Rectal smooth muscle tissue (tissue), 1 donor: Measurements from ENCODE around the gene PAK3.

Experiments used
- H3K27ac ChIP-seq: one replicate; pipeline ENCODE4 v1.7.0; 2013; ENCODE audit warnings: low read depth, low read length, inconsistent platforms
- H3K27me3 ChIP-seq: one replicate; pipeline ENCODE4 v1.7.0; 2013; ENCODE audit warnings: low read length; ENCODE audit not compliant: control insufficient read depth, insufficient read depth
- H3K36me3 ChIP-seq: one replicate; pipeline ENCODE4 v1.7.0; 2013; ENCODE audit warnings: low read length; ENCODE audit not compliant: control insufficient read depth, insufficient read depth
- H3K4me1 ChIP-seq: one replicate; pipeline ENCODE4 v1.7.0; 2013; ENCODE audit warnings: low read length; ENCODE audit not compliant: control insufficient read depth, insufficient read depth
- H3K4me3 ChIP-seq: one replicate; pipeline ENCODE4 v1.7.0; 2013; ENCODE audit warnings: low read length
- H3K9ac ChIP-seq: one replicate; pipeline ENCODE4 v1.7.0; 2013; ENCODE audit warnings: low read length

The PAK3 gene

GRCh38 chrX:111200327-111200726 lies 104.3 kb downstream of the PAK3 start:
- Histone ChIP-seq H3K27ac (no peak overlapping the region), H3K4me1 (no peaks in the 10 kb centered on the region), H3K36me3 (no peaks in the 10 kb centered on the region), H3K4me3 (no peak overlapping the region), H3K9ac (no peak overlapping the region), H3K27me3 (peaks cover 3% of the 10 kb centered on the region)

GRCh38 chrX:111207851-111208250 lies 111.9 kb downstream of the PAK3 start:
- no peak overlapping the region for H3K4me3 ChIP-seq
- H3K4me1 ChIP-seq = no peaks in the 10 kb centered on the region
- H3K27me3 ChIP-seq = no peaks in the 10 kb centered on the region
- no peak overlapping the region for H3K27ac ChIP-seq
- H3K36me3 ChIP-seq = no peaks in the 10 kb centered on the region
- no peak overlapping the region for H3K9ac ChIP-seq

GRCh38 chrX:111216293-111216801 lies 120.4 kb downstream of the PAK3 start:
- no peaks in the 10 kb centered on the region for H3K4me1 ChIP-seq
- no peaks in the 10 kb centered on the region for H3K36me3 ChIP-seq
- no peaks in the 10 kb centered on the region for H3K27me3 ChIP-seq
- no peak overlapping the region for H3K27ac ChIP-seq
- no peak overlapping the region for H3K9ac ChIP-seq
- no peak overlapping the region for H3K4me3 ChIP-seq

- H3K4me1 ChIP-seq = no peaks in the 10 kb centered on the region
- no peaks in the 10 kb centered on the region for H3K27me3 ChIP-seq
- H3K27ac ChIP-seq = no peak overlapping the region
- no peak overlapping the region for H3K4me3 ChIP-seq
- no peaks in the 10 kb centered on the region for H3K36me3 ChIP-seq
- H3K9ac ChIP-seq = no peak overlapping the region
Observed at GRCh38 chrX:111244235-111244750, 148.3 kb downstream of the PAK3 start.

- no peak overlapping the region for H3K4me3 ChIP-seq
- H3K27ac ChIP-seq = no peak overlapping the region
- H3K9ac ChIP-seq = no peak overlapping the region
- H3K4me1 ChIP-seq = no peaks in the 10 kb centered on the region
- no peaks in the 10 kb centered on the region for H3K27me3 ChIP-seq
- no peaks in the 10 kb centered on the region for H3K36me3 ChIP-seq
Observed at GRCh38 chrX:111254896-111255693, 159.1 kb downstream of the PAK3 start.

GRCh38 chrX:111257733-111258132 lies 161.7 kb downstream of the PAK3 start:
- Histone ChIP-seq H3K36me3 (no peaks in the 10 kb centered on the region), H3K4me3 (no peak overlapping the region), H3K27ac (no peak overlapping the region), H3K27me3 (no peaks in the 10 kb centered on the region), H3K4me1 (no peaks in the 10 kb centered on the region), H3K9ac (no peak overlapping the region)

GRCh38 chrX:111259559-111259958 lies 163.6 kb downstream of the PAK3 start:
- Histone ChIP-seq H3K4me1 (no peaks in the 10 kb centered on the region), H3K27me3 (no peaks in the 10 kb centered on the region), H3K36me3 (no peaks in the 10 kb centered on the region), H3K27ac (no peak overlapping the region), H3K4me3 (no peak overlapping the region), H3K9ac (no peak overlapping the region)

GRCh38 chrX:111260451-111260850 lies 164.5 kb downstream of the PAK3 start:
- Histone ChIP-seq H3K4me3 (no peak overlapping the region), H3K4me1 (no peaks in the 10 kb centered on the region), H3K27ac (no peak overlapping the region), H3K27me3 (no peaks in the 10 kb centered on the region), H3K36me3 (no peaks in the 10 kb centered on the region), H3K9ac (no peak overlapping the region)

GRCh38 chrX:111262086-111262485 lies 166.1 kb downstream of the PAK3 start:
- no peak overlapping the region for H3K9ac ChIP-seq
- no peaks in the 10 kb centered on the region for H3K27me3 ChIP-seq
- no peaks in the 10 kb centered on the region for H3K4me1 ChIP-seq
- H3K36me3 ChIP-seq = no peaks in the 10 kb centered on the region
- H3K4me3 ChIP-seq = no peak overlapping the region
- H3K27ac ChIP-seq = no peak overlapping the region

GRCh38 chrX:111264385-111264784 lies 168.4 kb downstream of the PAK3 start:
- no peak overlapping the region for H3K4me3 ChIP-seq
- H3K4me1 ChIP-seq = no peaks in the 10 kb centered on the region
- no peak overlapping the region for H3K27ac ChIP-seq
- no peak overlapping the region for H3K9ac ChIP-seq
- no peaks in the 10 kb centered on the region for H3K36me3 ChIP-seq
- H3K27me3 ChIP-seq = no peaks in the 10 kb centered on the region

GRCh38 chrX:111265486-111265885 lies 169.5 kb downstream of the PAK3 start:
- H3K27me3 ChIP-seq = no peaks in the 10 kb centered on the region
- no peaks in the 10 kb centered on the region for H3K4me1 ChIP-seq
- H3K4me3 ChIP-seq = no peak overlapping the region
- no peak overlapping the region for H3K9ac ChIP-seq
- H3K27ac ChIP-seq = no peak overlapping the region
- H3K36me3 ChIP-seq = no peaks in the 10 kb centered on the region

- H3K36me3 ChIP-seq = no peaks in the 10 kb centered on the region
- no peak overlapping the region for H3K27ac ChIP-seq
- H3K4me1 ChIP-seq = no peaks in the 10 kb centered on the region
- H3K9ac ChIP-seq = no peak overlapping the region
- H3K27me3 ChIP-seq = no peaks in the 10 kb centered on the region
- H3K4me3 ChIP-seq = no peak overlapping the region
Observed at GRCh38 chrX:111268506-111268905, 172.5 kb downstream of the PAK3 start.

- no peaks in the 10 kb centered on the region for H3K27me3 ChIP-seq
Observed at GRCh38 chrX:111270339-111270738, 174.3 kb downstream of the PAK3 start, which contains the start of gene CAPN6. Gene CAPN6 (minus strand): TSS chrX:111270483. CDS start chrX:111263936, 6,547 bp downstream.

More at GRCh38 chrX:111270339-111270738, 174.3 kb downstream of the PAK3 start, which contains the start of gene CAPN6:
- H3K27ac ChIP-seq = no peak within 1 kb of the TSS
- H3K9ac ChIP-seq = no peak within 1 kb of the TSS
- H3K4me3 ChIP-seq = no peak within 1 kb of the TSS
- no peaks in the 10 kb centered on the region for H3K36me3 ChIP-seq
- no peaks in the 10 kb centered on the region for H3K4me1 ChIP-seq
